ENCODE results near the gene HAL. TPM values are rescaled to one million over a fixed set of nuclear protein-coding genes. Genes with fewer than 3 reads are reported as not detected.
A peak's percentile ranks its signal among the peaks of the same experiment; 100 is the strongest.

The HAL gene
- total and polyA plus RNA-seq, 2 donors (not counting 1 experiment from before 2014, with no cell fraction given), result 1.3 to 4.8 TPM

- peak overlapping the region; percentile 83 for H3K4me2 ChIP-seq (replicated peaks; ENCODE audit: low read depth, low read length, poor library complexity, severe bottlenecking)
- WGBS (ENCODE audit: insufficient coverage), result 3% methylated on average over 25 of the region's 25 CpGs
- H3K9me3 Mint-ChIP-seq (ENCODE audit: insufficient read depth), result no peaks in the 10 kb centered on the region
- intact Hi-C loops (cut with micrococcal nuclease), result loop anchor here (1.0 to 10.0 kb wide), 9 partner anchors 14 to 873 kb away; partner anchors contain the start of genes AMDHD1, CCDC38, CDK17 and CFAP54
- DNase-seq, result no peak
- ATAC-seq (ENCODE audit: low read depth), result no peak
- no peak overlapping the region for H3K4me3 Mint-ChIP-seq
- peak overlapping the region; percentile 95 for H2AFZ ChIP-seq (ENCODE audit: insufficient read depth, low read depth, low read length, poor library complexity, severe bottlenecking)
- peak overlapping the region; percentile 79 for H3K9ac ChIP-seq (ENCODE audit: low read length)
- peaks cover 30% of the 10 kb centered on the region for H4K20me1 ChIP-seq (ENCODE audit: control insufficient read depth, insufficient read depth, low read length, poor library complexity, severe bottlenecking)
- H3K9me3 ChIP-seq (ENCODE audit: control extremely low read depth in 1 of 3, control insufficient read depth in 2 of 3, insufficient read depth in 1 of 3, low read length in 2 of 3), result peaks cover 0 to 23% (median 9%) of the 10 kb centered on the region in 3 donors
- POLR2A ChIA-PET, result interaction anchor here (0.7 to 1.6 kb wide), 4 partner anchors 14 to 1113 kb away, joined by 3 to 14 read pairs (median 4); partner anchors contain the start of gene AMDHD1
- H3K36me3 ChIP-seq (replicated peaks in 1 of 2; ENCODE audit: control extremely low read depth in 1 of 2, control insufficient read depth in 1 of 2, extremely low read depth in 1 of 2, insufficient read depth in 2 of 2, low read length in 1 of 2), result peaks cover 3 to 4% of the 10 kb centered on the region in 2 experiments
- peaks cover 47 to 51% of the 10 kb centered on the region in 2 donors for H3K4me1 ChIP-seq (ENCODE audit: control insufficient read depth in 2 of 2, insufficient read depth in 2 of 2, low read length in 2 of 2)
- peak overlapping the region; percentile 62 to 99 (median 92) for H3K4me3 ChIP-seq (ENCODE audit: control extremely low read depth in 1 of 5, extremely low read depth in 1 of 5, insufficient read depth in 1 of 5, low read depth in 2 of 5, low read length in 4 of 5)
- H3K27ac Mint-ChIP-seq, result no peak overlapping the region
- peak overlapping the region; percentile 64 to 69 for H3K27ac ChIP-seq (ENCODE audit: low read length in 2 of 2)
- TF ChIP-seq CTCF (IDR thresholded peaks at IDR 0.05) (no peak), EZH2 (IDR thresholded peaks at IDR 0.05; ENCODE audit: borderline replicate concordance, insufficient read depth, low read depth, low read length, poor library complexity, severe bottlenecking) (no peak)
- H3K27me3 ChIP-seq (replicated peaks in 1 of 4; ENCODE audit: control extremely low read depth in 1 of 4, control insufficient read depth in 3 of 4, insufficient read depth in 4 of 4, low read length in 3 of 4), result no peaks in the 10 kb centered on the region
- CTCF ChIA-PET, result interaction anchor here (1.0 to 1.8 kb wide), 4 partner anchors 14 to 118 kb away, joined by 3 to 12 read pairs (median 4); partner anchors contain the start of genes AMDHD1 and CCDC38
- H3K27me3 Mint-ChIP-seq, result no peaks in the 10 kb centered on the region
- H3K4me1 Mint-ChIP-seq, result peaks cover 23% of the 10 kb centered on the region
- peaks cover 56% of the 10 kb centered on the region for H3K79me2 ChIP-seq (ENCODE audit: control insufficient read depth, insufficient read depth, low read length)
Measured at GRCh38 chr12:96034621-96035282, 38.6 kb upstream of the HAL start.
